ENCODE results near the gene SLC19A3. TPM values are rescaled to one million over a fixed set of nuclear protein-coding genes. Genes with fewer than 3 reads are reported as not detected.

Gene SLC19A3
- total RNA-seq, 1 donor from 2014 or later = not detected

GRCh38 chr2:227657199-227657845 is 60.5 kb downstream of the SLC19A3 start:
- DNase-seq (ENCODE audit: extremely low spot score, unreplicated experiment) = no peak
- Mint-ChIP-seq H3K36me3 (ENCODE audit: unreplicated experiment) (no peaks in the 10 kb centered on the region), H3K27me3 (ENCODE audit: unreplicated experiment) (no peaks in the 10 kb centered on the region), H3K27ac (ENCODE audit: unreplicated experiment) (no peak overlapping the region), H3K4me1 (ENCODE audit: unreplicated experiment) (peaks cover 15% of the 10 kb centered on the region), H3K4me3 (ENCODE audit: unreplicated experiment) (no peak overlapping the region), H3K9me3 (ENCODE audit: unreplicated experiment) (no peaks in the 10 kb centered on the region)
- no peak for TF ChIP-seq CTCF (IDR thresholded peaks at IDR 0.05)

- no peak for DNase-seq (ENCODE audit: extremely low spot score, unreplicated experiment)
- Mint-ChIP-seq H3K27ac (ENCODE audit: unreplicated experiment) (no peak overlapping the region), H3K9me3 (ENCODE audit: unreplicated experiment) (no peaks in the 10 kb centered on the region), H3K27me3 (ENCODE audit: unreplicated experiment) (no peaks in the 10 kb centered on the region), H3K4me1 (ENCODE audit: unreplicated experiment) (peaks cover 17% of the 10 kb centered on the region), H3K36me3 (ENCODE audit: unreplicated experiment) (no peaks in the 10 kb centered on the region), H3K4me3 (ENCODE audit: unreplicated experiment) (no peak overlapping the region)
- TF ChIP-seq CTCF (IDR thresholded peaks at IDR 0.05) = no peak
Observed at GRCh38 chr2:227655454-227655853, 62.4 kb downstream of the SLC19A3 start.

GRCh38 chr2:227654426-227654825 is 63.4 kb downstream of the SLC19A3 start:
- peaks cover 17% of the 10 kb centered on the region for H3K4me1 Mint-ChIP-seq (ENCODE audit: unreplicated experiment)
- no peak overlapping the region for H3K27ac Mint-ChIP-seq (ENCODE audit: unreplicated experiment)
- no peak overlapping the region for H3K4me3 Mint-ChIP-seq (ENCODE audit: unreplicated experiment)
- H3K36me3 Mint-ChIP-seq (ENCODE audit: unreplicated experiment) = no peaks in the 10 kb centered on the region
- H3K27me3 Mint-ChIP-seq (ENCODE audit: unreplicated experiment) = no peaks in the 10 kb centered on the region
- TF ChIP-seq CTCF (IDR thresholded peaks at IDR 0.05) = no peak
- DNase-seq (ENCODE audit: extremely low spot score, unreplicated experiment) = no peak
- H3K9me3 Mint-ChIP-seq (ENCODE audit: unreplicated experiment) = no peaks in the 10 kb centered on the region

GRCh38 chr2:227653419-227653818 is 64.4 kb downstream of the SLC19A3 start:
- no peak for TF ChIP-seq CTCF (IDR thresholded peaks at IDR 0.05)
- no peak overlapping the region for H3K4me3 Mint-ChIP-seq (ENCODE audit: unreplicated experiment)
- no peaks in the 10 kb centered on the region for H3K9me3 Mint-ChIP-seq (ENCODE audit: unreplicated experiment)
- H3K36me3 Mint-ChIP-seq (ENCODE audit: unreplicated experiment) = no peaks in the 10 kb centered on the region
- peaks cover 17% of the 10 kb centered on the region for H3K4me1 Mint-ChIP-seq (ENCODE audit: unreplicated experiment)
- H3K27ac Mint-ChIP-seq (ENCODE audit: unreplicated experiment) = no peak overlapping the region
- DNase-seq (ENCODE audit: extremely low spot score, unreplicated experiment) = no peak
- H3K27me3 Mint-ChIP-seq (ENCODE audit: unreplicated experiment) = peaks cover 4% of the 10 kb centered on the region

- Mint-ChIP-seq H3K9me3 (ENCODE audit: unreplicated experiment) (no peaks in the 10 kb centered on the region), H3K4me1 (ENCODE audit: unreplicated experiment) (no peaks in the 10 kb centered on the region), H3K27ac (ENCODE audit: unreplicated experiment) (no peak overlapping the region), H3K27me3 (ENCODE audit: unreplicated experiment) (peaks cover 16% of the 10 kb centered on the region), H3K4me3 (ENCODE audit: unreplicated experiment) (no peak overlapping the region), H3K36me3 (ENCODE audit: unreplicated experiment) (no peaks in the 10 kb centered on the region)
- no peak for TF ChIP-seq CTCF (IDR thresholded peaks at IDR 0.05)
- DNase-seq (ENCODE audit: extremely low spot score, unreplicated experiment) = no peak
Observed at GRCh38 chr2:227643990-227644551, 73.8 kb downstream of the SLC19A3 start.

Data from osteocyte (in vitro differentiated cells).